ENCODE results near the gene PRR22.

The PRR22 gene

GRCh38 chr19:5822181-5822844 is 37.8 kb upstream of the PRR22 start:
- H3K27ac Mint-ChIP-seq: no peak overlapping the region
- no peak overlapping the region for H3K4me3 Mint-ChIP-seq
- DNase-seq (no peak), ATAC-seq (no peak)
- H3K4me1 Mint-ChIP-seq: peaks cover 9% of the 10 kb centered on the region
- no peaks in the 10 kb centered on the region for H3K9me3 Mint-ChIP-seq
- H3K36me3 Mint-ChIP-seq (ENCODE audit: low read depth): no peaks in the 10 kb centered on the region
- peaks cover 3% of the 10 kb centered on the region for H3K27me3 Mint-ChIP-seq

GRCh38 chr19:5821521-5822180 is 37.1 kb upstream of the PRR22 start:
- DNase-seq: no peak
- H3K27me3 Mint-ChIP-seq: peaks cover 6% of the 10 kb centered on the region
- H3K36me3 Mint-ChIP-seq (ENCODE audit: low read depth): no peaks in the 10 kb centered on the region
- no peak for ATAC-seq
- no peak overlapping the region for H3K4me3 Mint-ChIP-seq
- H3K4me1 Mint-ChIP-seq: peaks cover 3% of the 10 kb centered on the region
- H3K9me3 Mint-ChIP-seq: no peaks in the 10 kb centered on the region
- H3K27ac Mint-ChIP-seq: no peak overlapping the region

DNA sequence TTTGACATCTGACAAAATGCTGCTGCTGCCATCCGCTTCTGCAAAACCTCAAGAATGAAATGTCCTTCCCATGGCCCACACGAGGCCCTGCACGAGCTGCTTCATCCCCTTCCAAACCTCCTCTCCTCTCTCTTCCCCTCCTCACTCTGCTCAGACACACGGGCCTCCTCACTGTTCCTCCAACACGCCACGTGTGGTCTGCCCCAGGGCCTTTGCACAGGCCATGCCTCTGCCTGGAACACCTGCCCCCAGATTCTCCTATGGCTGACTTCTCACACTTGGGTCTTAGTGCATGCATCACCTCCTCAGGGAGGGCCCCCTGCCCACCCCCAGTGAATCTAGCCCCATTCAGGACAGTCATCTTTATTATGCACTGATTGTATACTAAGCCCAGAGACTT is 36.2 kb upstream of the PRR22 start:
- DNase-seq: no peak
- Mint-ChIP-seq H3K4me1 (no peaks in the 10 kb centered on the region), H3K36me3 (ENCODE audit: low read depth) (no peaks in the 10 kb centered on the region), H3K27ac (no peak overlapping the region), H3K27me3 (peaks cover 9% of the 10 kb centered on the region), H3K9me3 (no peaks in the 10 kb centered on the region), H3K4me3 (no peak overlapping the region)
- no peak for ATAC-seq

GRCh38 chr19:5818594-5818993 is 34.0 kb upstream of the PRR22 start:
- H3K27ac Mint-ChIP-seq: no peak overlapping the region
- no peaks in the 10 kb centered on the region for H3K4me1 Mint-ChIP-seq
- no peak overlapping the region for H3K4me3 Mint-ChIP-seq
- DNase-seq: no peak
- H3K9me3 Mint-ChIP-seq: no peaks in the 10 kb centered on the region
- ATAC-seq: no peak
- peaks cover 9% of the 10 kb centered on the region for H3K27me3 Mint-ChIP-seq
- H3K36me3 Mint-ChIP-seq (ENCODE audit: low read depth): no peaks in the 10 kb centered on the region

GRCh38 chr19:5817218-5817617 is 32.7 kb upstream of the PRR22 start:
- Mint-ChIP-seq H3K27ac (no peak overlapping the region), H3K9me3 (no peaks in the 10 kb centered on the region), H3K36me3 (ENCODE audit: low read depth) (no peaks in the 10 kb centered on the region), H3K4me1 (no peaks in the 10 kb centered on the region), H3K27me3 (peaks cover 9% of the 10 kb centered on the region), H3K4me3 (no peak overlapping the region)
- ATAC-seq (no peak), DNase-seq (no peak)

- DNase-seq: no peak
Measured at GRCh38 chr19:5814852-5815246, 30.3 kb upstream of the PRR22 start.

DNA sequence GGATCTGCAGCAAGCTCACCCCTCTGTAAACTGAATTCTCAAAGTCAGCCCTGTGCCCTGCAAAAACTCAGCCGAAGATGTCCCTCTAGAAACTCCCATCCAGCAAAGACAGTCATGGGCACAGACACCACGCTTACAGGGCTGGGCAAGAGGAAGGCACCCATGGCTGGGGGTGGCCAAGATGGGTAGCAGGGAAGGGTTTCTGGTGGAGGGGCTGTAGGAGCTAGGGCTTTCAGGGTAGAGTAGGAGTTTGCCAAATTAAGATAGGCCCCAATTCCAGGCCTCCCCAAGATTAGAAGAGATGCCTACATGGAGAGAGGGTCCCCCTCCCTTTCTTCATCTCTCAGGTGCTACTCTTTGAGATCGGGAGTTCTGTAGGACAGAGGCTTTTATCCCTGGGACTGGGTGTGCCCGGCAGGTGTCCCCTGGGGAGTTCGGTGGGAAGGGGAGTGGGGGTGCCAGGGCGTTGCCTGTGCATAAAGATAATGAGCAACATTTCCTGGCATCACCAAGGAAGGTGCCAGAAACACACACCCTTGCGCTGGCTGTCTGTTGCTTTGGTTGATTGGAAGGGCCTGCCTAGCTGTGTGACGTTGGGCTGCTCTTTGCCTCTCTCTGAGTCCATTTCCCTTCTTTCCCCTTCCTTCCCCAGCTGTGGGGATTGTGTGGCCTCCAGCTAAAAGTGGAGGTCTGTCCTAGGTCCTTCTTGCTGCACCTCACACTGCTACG is 29.7 kb upstream of the PRR22 start:
- DNase-seq (no peak), ATAC-seq (no peak)
- H3K36me3 Mint-ChIP-seq (ENCODE audit: low read depth): no peaks in the 10 kb centered on the region
- no peaks in the 10 kb centered on the region for H3K4me1 Mint-ChIP-seq
- H3K4me3 Mint-ChIP-seq: no peak overlapping the region
- no peak overlapping the region for H3K27ac Mint-ChIP-seq
- no peaks in the 10 kb centered on the region for H3K9me3 Mint-ChIP-seq
- peaks cover 6% of the 10 kb centered on the region for H3K27me3 Mint-ChIP-seq

More at GRCh38 chr19:5814852-5815246, 30.3 kb upstream of the PRR22 start:
- Mint-ChIP-seq H3K4me3 (no peak overlapping the region), H3K4me1 (no peaks in the 10 kb centered on the region), H3K27me3 (peaks cover 9% of the 10 kb centered on the region), H3K36me3 (ENCODE audit: low read depth) (no peaks in the 10 kb centered on the region), H3K9me3 (no peaks in the 10 kb centered on the region), H3K27ac (no peak overlapping the region)
- no peak for ATAC-seq

GRCh38 chr19:5811117-5811516 is 26.6 kb upstream of the PRR22 start:
- H3K36me3 Mint-ChIP-seq (ENCODE audit: low read depth): no peaks in the 10 kb centered on the region
- DNase-seq (no peak), ATAC-seq (no peak)
- H3K4me1 Mint-ChIP-seq: no peaks in the 10 kb centered on the region
- no peak overlapping the region for H3K4me3 Mint-ChIP-seq
- H3K27ac Mint-ChIP-seq: no peak overlapping the region
- no peaks in the 10 kb centered on the region for H3K9me3 Mint-ChIP-seq
- peaks cover 8% of the 10 kb centered on the region for H3K27me3 Mint-ChIP-seq

GRCh38 chr19:5809469-5809868 is 24.9 kb upstream of the PRR22 start:
- Mint-ChIP-seq H3K27ac (no peak overlapping the region), H3K27me3 (peaks cover 9% of the 10 kb centered on the region), H3K36me3 (ENCODE audit: low read depth) (no peaks in the 10 kb centered on the region), H3K9me3 (no peaks in the 10 kb centered on the region), H3K4me3 (no peak overlapping the region), H3K4me1 (peaks cover 1% of the 10 kb centered on the region)
- no peak for ATAC-seq
- DNase-seq: no peak

DNA sequence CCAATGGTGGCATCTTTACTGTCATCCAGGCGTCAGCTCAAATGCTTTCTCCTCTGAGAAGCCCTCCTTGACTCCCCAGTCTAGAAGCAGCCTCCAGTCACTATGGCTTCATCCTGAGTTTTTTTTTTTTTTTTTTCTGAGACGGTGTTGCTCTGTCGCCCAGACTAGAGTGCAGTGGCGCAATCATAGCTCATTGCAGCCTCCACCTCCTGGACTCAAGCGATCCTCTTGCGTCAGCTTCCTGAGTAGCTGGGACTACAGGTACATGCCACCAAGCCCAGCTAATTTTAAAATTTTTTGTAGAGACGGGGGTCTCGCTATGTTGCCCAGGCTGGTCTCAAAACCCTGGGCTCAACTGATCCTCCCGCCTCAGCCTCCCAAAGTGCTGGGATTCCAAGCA is 24.5 kb upstream of the PRR22 start:
- ATAC-seq: no peak
- no peak for DNase-seq
- Mint-ChIP-seq H3K27me3 (peaks cover 13% of the 10 kb centered on the region), H3K9me3 (no peaks in the 10 kb centered on the region), H3K36me3 (ENCODE audit: low read depth) (no peaks in the 10 kb centered on the region), H3K4me3 (no peak overlapping the region), H3K27ac (no peak overlapping the region), H3K4me1 (peaks cover 6% of the 10 kb centered on the region)

- no peak overlapping the region for H3K27ac Mint-ChIP-seq
Measured at GRCh38 chr19:5808120-5808816, 23.7 kb upstream of the PRR22 start.

DNA sequence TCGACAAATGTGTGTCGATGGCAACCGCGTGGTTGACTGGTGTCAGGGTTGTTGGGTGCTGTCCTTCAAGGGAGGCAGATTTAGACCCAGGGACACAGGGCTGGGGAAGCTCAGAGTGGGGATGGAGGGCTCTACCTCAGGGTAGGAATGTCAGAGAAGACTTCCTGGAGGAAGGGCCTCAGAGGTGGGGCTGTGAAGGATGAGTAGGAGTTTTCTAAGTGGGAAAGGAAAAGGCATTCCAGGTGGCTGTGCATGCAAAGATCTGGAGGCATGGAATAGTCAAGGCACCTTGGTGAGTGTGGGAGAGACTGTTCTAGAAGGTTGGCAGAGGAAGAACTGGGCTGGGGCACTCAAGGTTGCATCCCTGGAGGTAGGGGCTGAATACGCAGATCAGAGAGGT is 22.4 kb upstream of the PRR22 start:
- no peak overlapping the region for H3K27ac Mint-ChIP-seq
- H3K27me3 Mint-ChIP-seq: peaks cover 22% of the 10 kb centered on the region
- no peak overlapping the region for H3K4me3 Mint-ChIP-seq
- H3K9me3 Mint-ChIP-seq: no peaks in the 10 kb centered on the region
- no peaks in the 10 kb centered on the region for H3K36me3 Mint-ChIP-seq (ENCODE audit: low read depth)
- DNase-seq: no peak
- H3K4me1 Mint-ChIP-seq: peaks cover 20% of the 10 kb centered on the region
- ATAC-seq: no peak

More at GRCh38 chr19:5808120-5808816, 23.7 kb upstream of the PRR22 start:
- H3K4me1 Mint-ChIP-seq: peaks cover 12% of the 10 kb centered on the region
- no peaks in the 10 kb centered on the region for H3K9me3 Mint-ChIP-seq
- no peak overlapping the region for H3K4me3 Mint-ChIP-seq
- H3K27me3 Mint-ChIP-seq: peaks cover 15% of the 10 kb centered on the region
- DNase-seq: no peak
- ATAC-seq: no peak
- H3K36me3 Mint-ChIP-seq (ENCODE audit: low read depth): no peaks in the 10 kb centered on the region

DNA sequence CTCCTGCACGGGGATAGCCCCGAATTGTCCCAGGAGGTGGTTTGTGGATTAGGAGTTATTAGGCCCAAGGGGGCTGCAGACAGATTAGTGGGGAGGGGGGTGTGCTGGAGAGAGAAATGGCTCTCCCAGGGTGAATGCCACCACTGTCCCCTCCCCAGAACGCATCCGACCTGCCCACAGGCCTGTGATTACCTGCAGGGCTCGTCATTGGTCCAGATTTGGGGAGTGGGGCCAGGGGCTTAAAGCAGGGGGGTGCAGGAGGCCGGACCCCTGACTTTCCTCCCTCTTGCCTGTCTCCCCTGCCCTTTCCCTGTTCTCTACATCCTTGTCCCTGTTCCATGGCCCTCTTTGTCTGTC is 21.6 kb upstream of the PRR22 start:
- peaks cover 22% of the 10 kb centered on the region for H3K4me1 Mint-ChIP-seq
- H3K27ac Mint-ChIP-seq: no peak overlapping the region
- no peaks in the 10 kb centered on the region for H3K9me3 Mint-ChIP-seq
- no peak overlapping the region for H3K4me3 Mint-ChIP-seq
- ATAC-seq (no peak), DNase-seq (no peak)
- H3K36me3 Mint-ChIP-seq (ENCODE audit: low read depth): no peaks in the 10 kb centered on the region
- peaks cover 27% of the 10 kb centered on the region for H3K27me3 Mint-ChIP-seq

DNA sequence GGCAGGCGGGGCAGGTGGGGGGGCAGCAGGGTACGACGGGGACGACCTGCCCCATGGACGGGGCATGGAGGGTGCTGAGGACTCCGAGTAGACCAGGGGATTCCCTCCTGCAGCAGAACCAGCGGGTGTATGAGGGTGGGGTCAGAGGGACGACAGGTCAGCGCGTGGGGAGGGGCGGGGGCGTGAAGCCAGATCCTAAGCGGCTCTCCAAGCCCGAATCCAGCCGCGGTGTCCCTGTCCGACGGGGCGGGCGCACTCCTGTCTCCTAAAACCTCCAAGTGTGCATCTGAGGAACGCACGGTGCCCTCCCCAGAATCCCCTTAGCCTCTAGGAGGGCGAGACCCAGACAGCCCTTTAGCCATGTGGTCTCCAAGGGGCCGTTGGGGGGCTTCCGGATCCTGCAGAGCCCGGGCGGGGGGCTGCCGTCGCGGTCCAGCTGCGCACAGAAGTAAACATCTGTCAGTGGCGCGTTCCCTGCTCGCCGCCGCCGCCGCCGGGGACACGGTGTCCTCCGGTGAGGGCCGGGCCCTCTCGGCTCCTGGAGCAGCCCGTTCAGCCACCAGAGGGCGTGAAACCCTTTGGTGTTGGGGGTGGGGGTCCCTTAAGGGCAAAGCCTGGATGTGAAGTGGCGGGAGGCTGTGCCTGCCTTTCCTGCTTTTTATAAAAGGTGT is 21.1 kb upstream of the PRR22 start:
- H3K27ac Mint-ChIP-seq: no peak overlapping the region
- peaks cover 32% of the 10 kb centered on the region for H3K27me3 Mint-ChIP-seq
- H3K36me3 Mint-ChIP-seq (ENCODE audit: low read depth): no peaks in the 10 kb centered on the region
- H3K4me1 Mint-ChIP-seq: peaks cover 22% of the 10 kb centered on the region
- DNase-seq: peak; percentile 73
- H3K9me3 Mint-ChIP-seq: no peaks in the 10 kb centered on the region
- peak overlapping the region; percentile 50 for H3K4me3 Mint-ChIP-seq
- no peak for ATAC-seq
